HepG2 (cell line): Measurements from ENCODE around the gene RTBDN. TPM values are rescaled to one million over a fixed set of nuclear protein-coding genes. Genes with fewer than 3 reads are reported as not detected.

ENCODE experiments used
- DBP ChIP-seq: sonication (generic); formaldehyde crosslinking; IDR thresholded peaks from 2 replicates; pipeline ENCODE4 v1.4.0; 2020; ENCODE audit warnings: missing genetic modification reagents; ENCODE audit errors: not compliant biosample characterization
- FOSL1 ChIP-seq: sonication (generic); formaldehyde crosslinking; IDR thresholded peaks from 2 replicates; pipeline ENCODE4 v1.9.0; 2021; ENCODE audit warnings: missing genetic modification reagents, borderline replicate concordance
- MZF1 ChIP-seq: sonication (generic); formaldehyde crosslinking; IDR thresholded peaks from 2 replicates; pipeline ENCODE4 v1.8.1; 2023; ENCODE audit warnings: mild to moderate bottlenecking, missing genetic modification reagents, borderline replicate concordance
- NFATC3 ChIP-seq: sonication (generic); formaldehyde crosslinking; IDR thresholded peaks from 2 replicates; pipeline ENCODE4 v1.5.1; 2020; ENCODE audit warnings: mild to moderate bottlenecking, missing genetic modification reagents
- RARG ChIP-seq: sonication (generic); formaldehyde crosslinking; IDR thresholded peaks from 2 replicates; pipeline ENCODE4 v1.4.0; 2020; ENCODE audit warnings: low read depth, mild to moderate bottlenecking, missing genetic modification reagents
- REL ChIP-seq: sonication (generic); formaldehyde crosslinking; conservative IDR thresholded peaks from 2 replicates; pipeline ENCODE4 v1.8.0; 2022; ENCODE audit warnings: mild to moderate bottlenecking, missing genetic modification reagents, moderate library complexity
- SMAD1 ChIP-seq: sonication (generic); formaldehyde crosslinking; IDR thresholded peaks from 2 replicates; pipeline ENCODE4 v1.4.0; 2020; ENCODE audit warnings: missing genetic modification reagents, low read depth, mild to moderate bottlenecking, borderline replicate concordance
- ZBTB37 ChIP-seq: sonication (generic); formaldehyde crosslinking; IDR thresholded peaks from 2 replicates; pipeline ENCODE4 v1.4.0; 2020; ENCODE audit warnings: mild to moderate bottlenecking, missing genetic modification reagents
- ZFYVE20 ChIP-seq: sonication (generic); formaldehyde crosslinking; IDR thresholded peaks from 2 replicates; pipeline ENCODE4 v1.8.0; 2023; ENCODE audit warnings: low read depth, mild to moderate bottlenecking, moderate library complexity, missing genetic modification reagents, borderline replicate concordance
- ZNF207 ChIP-seq: fragments of 450-650 bp; IDR thresholded peaks from 2 replicates; pipeline ENCODE4 v1.6.1; 2016; ENCODE audit warnings: antibody characterized with exemption, borderline replicate concordance
- ZNF3 ChIP-seq: IDR thresholded peaks from 2 replicates; pipeline ENCODE4 v1.7.0; 2017; ENCODE audit warnings: inconsistent platforms
- ZNF709 ChIP-seq: sonication (generic); formaldehyde crosslinking; IDR thresholded peaks from 2 replicates; pipeline ENCODE4 v1.5.0; 2020; ENCODE audit warnings: mild to moderate bottlenecking, missing genetic modification reagents
- ZNF746 ChIP-seq: sonication (generic); formaldehyde crosslinking; IDR thresholded peaks from 2 replicates; pipeline ENCODE4 v1.8.0; 2022; ENCODE audit warnings: mild to moderate bottlenecking, missing genetic modification reagents
- ZNF850 ChIP-seq: sonication (generic); formaldehyde crosslinking; conservative IDR thresholded peaks from 2 replicates; pipeline ENCODE4 v1.9.0; 2021; ENCODE audit warnings: mild to moderate bottlenecking, missing genetic modification reagents
- polyA plus RNA-seq, 8 experiments: library from polyadenylated mRNA; depleted of rRNA in 3 of 8; stranded (reverse) in 7 of 8; unstranded in 1 of 8; fragments of >200 nt; fragmentation: Illumina TruSeq in 4 of 8; extraction: Trizol in 4 of 8; gene quantifications; 2 replicates each; pipeline versions ENCODE4 v1.2.1 to v1.2.3, GENCODE V29; 2011 to 2016; ENCODE audit warnings: low read depth in 4 of 8, missing spikeins in 1 of 8, mixed read lengths in 1 of 8; ENCODE audit not compliant: insufficient read depth in 1 of 8
- total RNA-seq, 5 experiments: library from RNA; depleted of rRNA; stranded (reverse); fragments of >200 nt; fragmentation: Illumina TruSeq; extraction: Trizol; gene quantifications; 2 replicates each; pipeline ENCODE4 v1.2.3, GENCODE V29; 2016; ENCODE audit warnings: low read depth in 1 of 5
- TF ChIP-seq, protein P1 (sequence below): sonication (generic); formaldehyde crosslinking; IDR thresholded peaks from 2 replicates; pipeline ENCODE4 v1.4.0; 2020; ENCODE audit warnings: missing genetic modification reagents
- TF ChIP-seq, protein P2 (sequence below): sonication (generic); formaldehyde crosslinking; conservative IDR thresholded peaks from 2 replicates; pipeline ENCODE4 v1.4.0; 2020; ENCODE audit warnings: missing genetic modification reagents
- TF ChIP-seq, protein P3 (sequence below): sonication (generic); formaldehyde crosslinking; IDR thresholded peaks from 2 replicates; pipeline ENCODE4 v1.8.0; 2022; ENCODE audit warnings: missing genetic modification reagents, low read depth, mild to moderate bottlenecking, borderline replicate concordance

Gene RTBDN
- total and polyA plus RNA-seq, 2 of the 13 experiments (the other 11 are each of a cell fraction or from before 2014, with no cell fraction given), result 0.27 to 0.48 TPM

DNA sequence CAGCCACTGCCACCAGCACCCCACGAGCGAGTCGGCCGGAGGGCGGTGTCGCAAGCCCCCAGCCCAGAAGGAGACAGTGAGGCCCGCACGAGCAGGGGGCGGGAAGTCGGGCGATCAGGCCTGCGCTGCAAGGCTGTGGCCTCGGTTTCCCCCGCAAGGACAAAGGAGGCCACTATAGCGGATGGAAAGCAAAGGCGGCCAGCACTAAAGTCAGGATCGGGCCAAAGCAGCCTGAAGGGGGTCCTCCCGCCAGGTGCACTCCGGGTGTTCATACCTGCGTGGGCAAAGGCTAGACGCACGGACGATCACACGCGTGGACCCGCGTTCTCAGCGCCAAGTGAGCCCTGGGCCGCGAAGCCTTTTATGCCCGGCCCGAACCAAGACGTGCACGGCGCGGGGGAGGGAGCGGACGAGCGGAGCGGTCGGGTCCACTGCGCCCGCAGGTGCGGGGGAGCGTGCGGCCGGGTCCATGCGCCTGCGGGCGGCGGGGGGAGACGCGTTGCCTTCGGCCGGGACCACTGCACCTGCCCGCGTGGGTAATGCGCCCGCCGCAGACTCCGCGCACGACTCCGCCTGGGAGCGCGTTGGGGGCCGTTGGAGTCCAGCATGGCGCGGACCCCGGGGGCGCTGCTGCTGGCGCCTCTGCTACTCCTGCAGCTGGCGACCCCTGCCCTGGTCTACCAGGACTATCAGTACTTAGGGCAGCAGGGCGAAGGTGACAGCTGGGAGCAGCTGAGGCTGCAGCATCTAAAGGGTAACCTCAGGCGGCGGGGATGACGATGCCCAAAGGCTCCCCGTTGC lies 32.7 kb downstream of the RTBDN start, which contains the start of the genes PRDX2 and THSD8 (continued):
- TF ChIP-seq ZNF746 (CRISPR knock-in tag) (no peak), ZBTB37 (CRISPR knock-in tag) (no peak), ZNF850 (CRISPR knock-in tag) (peak; percentile 92), ZFYVE20 (CRISPR knock-in tag) (peak; percentile 90; the same call in 1 of the 2 replicates), NFATC3 (peak; percentile 51; the same call in 1 of the 2 replicates), ZNF709 (peak; percentile 87), REL (CRISPR knock-in tag) (no peak; the same call in 1 of the 2 replicates), ZNF3 (CRISPR knock-in tag) (no peak), SMAD1 (no peak; the same call in 1 of the 2 replicates), MZF1 (CRISPR knock-in tag) (no peak), ZNF207 (no peak), DBP (CRISPR knock-in tag) (peak; percentile 36), RARG (CRISPR knock-in tag) (peak; percentile 72; the same call in 1 of the 2 replicates), FOSL1 (no peak)
- TF ChIP-seq, protein P1, sequence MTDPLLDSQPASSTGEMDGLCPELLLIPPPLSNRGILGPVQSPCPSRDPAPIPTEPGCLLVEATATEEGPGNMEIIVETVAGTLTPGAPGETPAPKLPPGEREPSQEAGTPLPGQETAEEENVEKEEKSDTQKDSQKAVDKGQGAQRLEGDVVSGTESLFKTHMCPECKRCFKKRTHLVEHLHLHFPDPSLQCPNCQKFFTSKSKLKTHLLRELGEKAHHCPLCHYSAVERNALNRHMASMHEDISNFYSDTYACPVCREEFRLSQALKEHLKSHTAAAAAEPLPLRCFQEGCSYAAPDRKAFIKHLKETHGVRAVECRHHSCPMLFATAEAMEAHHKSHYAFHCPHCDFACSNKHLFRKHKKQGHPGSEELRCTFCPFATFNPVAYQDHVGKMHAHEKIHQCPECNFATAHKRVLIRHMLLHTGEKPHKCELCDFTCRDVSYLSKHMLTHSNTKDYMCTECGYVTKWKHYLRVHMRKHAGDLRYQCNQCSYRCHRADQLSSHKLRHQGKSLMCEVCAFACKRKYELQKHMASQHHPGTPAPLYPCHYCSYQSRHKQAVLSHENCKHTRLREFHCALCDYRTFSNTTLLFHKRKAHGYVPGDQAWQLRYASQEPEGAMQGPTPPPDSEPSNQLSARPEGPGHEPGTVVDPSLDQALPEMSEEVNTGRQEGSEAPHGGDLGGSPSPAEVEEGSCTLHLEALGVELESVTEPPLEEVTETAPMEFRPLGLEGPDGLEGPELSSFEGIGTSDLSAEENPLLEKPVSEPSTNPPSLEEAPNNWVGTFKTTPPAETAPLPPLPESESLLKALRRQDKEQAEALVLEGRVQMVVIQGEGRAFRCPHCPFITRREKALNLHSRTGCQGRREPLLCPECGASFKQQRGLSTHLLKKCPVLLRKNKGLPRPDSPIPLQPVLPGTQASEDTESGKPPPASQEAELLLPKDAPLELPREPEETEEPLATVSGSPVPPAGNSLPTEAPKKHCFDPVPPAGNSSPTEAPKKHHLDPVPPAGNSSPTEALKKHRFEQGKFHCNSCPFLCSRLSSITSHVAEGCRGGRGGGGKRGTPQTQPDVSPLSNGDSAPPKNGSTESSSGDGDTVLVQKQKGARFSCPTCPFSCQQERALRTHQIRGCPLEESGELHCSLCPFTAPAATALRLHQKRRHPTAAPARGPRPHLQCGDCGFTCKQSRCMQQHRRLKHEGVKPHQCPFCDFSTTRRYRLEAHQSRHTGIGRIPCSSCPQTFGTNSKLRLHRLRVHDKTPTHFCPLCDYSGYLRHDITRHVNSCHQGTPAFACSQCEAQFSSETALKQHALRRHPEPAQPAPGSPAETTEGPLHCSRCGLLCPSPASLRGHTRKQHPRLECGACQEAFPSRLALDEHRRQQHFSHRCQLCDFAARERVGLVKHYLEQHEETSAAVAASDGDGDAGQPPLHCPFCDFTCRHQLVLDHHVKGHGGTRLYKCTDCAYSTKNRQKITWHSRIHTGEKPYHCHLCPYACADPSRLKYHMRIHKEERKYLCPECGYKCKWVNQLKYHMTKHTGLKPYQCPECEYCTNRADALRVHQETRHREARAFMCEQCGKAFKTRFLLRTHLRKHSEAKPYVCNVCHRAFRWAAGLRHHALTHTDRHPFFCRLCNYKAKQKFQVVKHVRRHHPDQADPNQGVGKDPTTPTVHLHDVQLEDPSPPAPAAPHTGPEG (CRISPR knock-in tag), result peak; percentile 77
- TF ChIP-seq, protein P2, sequence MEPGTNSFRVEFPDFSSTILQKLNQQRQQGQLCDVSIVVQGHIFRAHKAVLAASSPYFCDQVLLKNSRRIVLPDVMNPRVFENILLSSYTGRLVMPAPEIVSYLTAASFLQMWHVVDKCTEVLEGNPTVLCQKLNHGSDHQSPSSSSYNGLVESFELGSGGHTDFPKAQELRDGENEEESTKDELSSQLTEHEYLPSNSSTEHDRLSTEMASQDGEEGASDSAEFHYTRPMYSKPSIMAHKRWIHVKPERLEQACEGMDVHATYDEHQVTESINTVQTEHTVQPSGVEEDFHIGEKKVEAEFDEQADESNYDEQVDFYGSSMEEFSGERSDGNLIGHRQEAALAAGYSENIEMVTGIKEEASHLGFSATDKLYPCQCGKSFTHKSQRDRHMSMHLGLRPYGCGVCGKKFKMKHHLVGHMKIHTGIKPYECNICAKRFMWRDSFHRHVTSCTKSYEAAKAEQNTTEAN (CRISPR knock-in tag), result peak; percentile 24; the same call in 1 of the 2 replicates
- TF ChIP-seq, protein P3, sequence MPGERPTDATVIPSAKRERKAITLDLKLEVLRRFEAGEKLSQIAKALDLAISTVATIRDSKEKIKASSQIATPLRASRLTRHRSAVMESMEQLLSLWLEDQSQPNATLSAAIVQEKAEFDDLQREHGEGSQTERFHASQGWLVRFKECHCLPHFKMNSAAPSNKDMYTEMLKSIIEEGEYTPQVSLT (CRISPR knock-in tag), result no peak; the same call in 1 of the 2 replicates
